HG03558 (cell line): ENCODE data around the gene MYH11.

ENCODE experiments used
- ATAC-seq: cut with Tn5 transposase; IDR thresholded peaks from one replicate; pipeline ENCODE4 v1.9.1; 2021; ENCODE audit warnings: moderate number of reproducible peaks; ENCODE audit not compliant: unreplicated experiment; ENCODE audit errors: extremely low read depth

The MYH11 gene

DNA sequence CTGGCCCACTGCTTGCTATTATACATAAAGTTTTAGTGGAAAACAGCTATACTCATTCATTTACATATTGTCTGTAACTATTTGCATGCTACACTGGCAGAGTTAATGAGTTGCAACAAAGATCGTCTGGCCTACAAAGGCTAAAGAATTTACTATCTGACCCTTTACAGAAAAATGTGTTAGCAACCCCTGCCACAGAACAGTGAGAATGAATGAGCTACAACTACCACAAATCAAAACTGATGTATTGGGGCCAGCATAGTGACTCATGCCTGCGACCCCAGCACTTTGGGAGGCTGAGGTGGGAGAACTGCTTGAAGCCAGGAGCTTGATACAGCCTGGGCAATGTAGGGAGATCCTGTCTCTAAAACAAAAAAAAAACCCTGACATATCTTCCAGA lies 92.7 kb downstream of the MYH11 start:
- no peak for ATAC-seq

DNA sequence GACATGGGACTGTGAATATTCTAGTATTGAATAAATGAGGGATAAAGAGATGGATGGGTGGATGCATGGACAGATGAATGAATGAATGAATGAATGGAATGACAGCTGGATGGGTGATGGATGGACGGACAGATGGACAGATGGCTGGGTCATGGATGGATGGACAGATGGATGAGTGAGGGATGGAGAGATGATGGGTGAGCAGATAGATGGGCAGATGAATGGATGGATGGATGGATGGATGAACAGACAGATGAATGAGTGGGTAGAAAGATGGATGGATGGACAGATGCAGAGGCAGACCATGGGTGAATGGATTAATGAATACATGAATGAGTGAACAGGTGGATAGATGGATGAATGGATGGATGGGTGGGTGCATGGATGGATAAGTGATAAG lies 96.7 kb downstream of the MYH11 start:
- ATAC-seq = no peak

DNA sequence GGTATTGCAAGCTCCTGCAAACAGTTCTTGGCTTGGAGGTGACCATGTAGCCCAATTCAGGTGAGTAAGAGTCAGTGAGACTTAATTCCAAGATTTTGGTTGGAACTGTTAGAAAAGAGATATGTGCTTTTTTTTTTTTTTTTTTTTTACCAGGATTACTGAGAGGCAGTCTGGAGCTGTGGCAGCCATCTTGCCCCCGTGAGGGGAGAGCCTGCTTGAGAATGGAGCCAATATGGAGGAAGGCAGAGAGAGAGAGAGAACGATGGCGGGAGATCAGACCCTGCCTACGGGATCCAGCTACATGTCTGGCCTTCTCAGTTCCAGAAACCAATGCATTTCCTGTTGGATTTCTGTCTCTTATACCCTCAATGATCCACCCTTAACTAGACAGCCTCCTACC lies 97.8 kb downstream of the MYH11 start:
- no peak for ATAC-seq

DNA sequence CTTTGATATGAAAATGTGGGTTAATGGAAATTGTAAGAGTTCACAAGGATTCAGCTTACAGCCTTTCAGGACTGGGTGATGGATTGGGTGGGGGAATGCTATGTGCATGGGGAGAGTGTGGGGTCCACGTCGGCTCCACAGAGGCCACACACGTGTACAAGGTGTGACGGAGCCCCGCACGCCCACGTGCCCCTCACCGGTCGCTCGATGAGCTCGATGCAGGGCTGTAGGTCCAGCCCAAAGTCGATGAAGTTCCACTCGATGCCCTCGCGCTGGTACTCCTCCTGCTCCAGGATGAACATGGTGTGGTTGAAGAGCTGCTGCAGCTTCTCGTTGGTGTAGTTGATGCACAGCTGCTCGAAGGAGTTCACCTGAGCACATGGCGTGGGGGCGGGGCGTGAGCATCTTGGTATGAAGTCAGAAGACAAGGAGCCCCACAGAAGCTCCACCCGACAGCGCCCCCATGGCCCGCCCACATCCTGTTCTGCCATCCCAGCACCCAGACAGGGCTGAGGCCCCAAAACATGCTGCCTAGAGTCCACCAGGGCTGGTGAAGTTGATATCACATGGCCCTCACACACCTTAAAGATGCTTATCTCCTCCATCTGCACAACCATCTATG lies 99.1 kb downstream of the MYH11 start:
- no peak for ATAC-seq

DNA sequence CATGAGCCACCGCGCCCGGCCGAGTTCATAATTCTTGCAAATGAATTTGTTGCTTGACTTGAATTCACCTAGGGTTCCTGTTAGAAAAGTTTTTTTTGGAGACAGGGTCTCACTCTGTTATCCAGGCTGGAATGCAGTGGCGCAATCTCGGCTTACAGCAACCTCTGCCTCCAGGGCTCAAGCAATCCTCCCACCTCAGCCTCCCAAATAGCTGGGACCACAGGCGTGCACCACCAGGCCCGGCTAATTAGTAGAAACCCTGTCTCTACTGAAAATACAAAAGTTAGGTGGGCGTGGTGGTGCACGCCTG lies 99.8 kb downstream of the MYH11 start:
- ATAC-seq = no peak

DNA sequence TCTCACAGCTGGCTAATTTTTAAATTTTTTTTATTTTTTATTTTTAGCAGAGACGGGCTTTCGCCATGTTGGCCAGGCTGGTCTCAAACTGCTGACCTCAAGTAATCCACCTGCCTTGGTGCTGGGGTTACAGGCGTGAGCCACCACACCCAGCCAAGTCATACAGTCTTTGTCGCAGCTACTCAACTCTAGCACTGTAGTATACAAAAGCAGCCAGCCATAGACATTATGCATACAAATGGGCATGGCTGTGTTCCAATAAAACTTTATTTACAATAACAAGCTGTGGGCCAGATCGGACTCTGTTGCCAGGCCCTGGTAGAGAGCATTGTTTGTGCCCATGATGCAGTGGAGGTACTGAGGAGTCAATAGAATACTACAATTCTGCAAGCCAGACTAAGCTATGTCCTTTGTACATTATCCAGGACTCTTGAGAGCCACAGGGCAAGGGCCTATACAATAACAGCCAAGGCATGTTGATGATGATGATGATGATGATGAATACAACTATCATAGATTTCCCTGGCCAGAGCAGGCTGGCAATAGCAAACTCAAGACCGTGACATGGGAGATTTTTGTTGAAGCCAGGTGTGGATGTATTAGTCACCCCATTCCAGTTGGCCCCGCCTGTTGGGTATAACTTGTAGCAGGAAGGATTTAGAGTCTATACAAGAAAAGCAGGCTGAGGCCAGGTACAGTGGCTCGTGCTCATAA lies 101.8 kb downstream of the MYH11 start:
- ATAC-seq = no peak

DNA sequence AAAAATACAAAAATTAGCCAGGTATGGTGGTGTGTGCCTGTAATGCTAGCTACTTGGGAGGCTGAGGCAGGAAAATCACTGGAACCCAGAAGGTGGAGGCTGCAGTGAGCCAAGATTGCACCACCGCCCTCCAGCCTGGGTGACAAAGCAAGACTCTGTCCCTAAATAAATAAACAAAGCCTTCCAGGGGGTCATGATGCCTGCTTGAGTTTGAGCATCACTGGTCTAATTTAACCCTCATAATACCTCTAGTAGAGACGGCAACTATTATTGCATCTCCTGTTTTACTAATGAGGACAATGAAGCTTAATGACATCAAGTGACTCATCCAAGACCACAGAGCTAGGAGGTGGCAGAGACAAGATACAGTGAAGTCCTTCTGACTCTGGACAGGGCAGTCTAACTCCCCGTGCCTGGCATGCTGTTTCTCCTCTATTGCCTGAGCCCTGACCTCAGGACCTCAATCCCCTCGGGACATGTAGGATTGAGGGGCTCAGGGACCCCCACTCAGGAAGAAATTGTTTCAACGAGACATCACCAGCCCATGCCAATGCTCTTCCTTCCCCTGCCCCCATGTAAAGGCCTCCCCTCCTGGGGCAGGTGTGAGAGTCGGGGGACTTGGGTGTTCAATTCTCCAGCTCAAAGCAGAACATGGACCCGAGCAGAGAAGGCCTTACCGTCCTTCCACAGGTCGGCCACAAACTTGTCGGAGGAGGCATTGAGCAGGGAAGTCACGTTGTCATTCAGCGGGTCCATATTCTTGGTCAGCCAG lies 103.9 kb downstream of the MYH11 start:
- no peak for ATAC-seq

DNA sequence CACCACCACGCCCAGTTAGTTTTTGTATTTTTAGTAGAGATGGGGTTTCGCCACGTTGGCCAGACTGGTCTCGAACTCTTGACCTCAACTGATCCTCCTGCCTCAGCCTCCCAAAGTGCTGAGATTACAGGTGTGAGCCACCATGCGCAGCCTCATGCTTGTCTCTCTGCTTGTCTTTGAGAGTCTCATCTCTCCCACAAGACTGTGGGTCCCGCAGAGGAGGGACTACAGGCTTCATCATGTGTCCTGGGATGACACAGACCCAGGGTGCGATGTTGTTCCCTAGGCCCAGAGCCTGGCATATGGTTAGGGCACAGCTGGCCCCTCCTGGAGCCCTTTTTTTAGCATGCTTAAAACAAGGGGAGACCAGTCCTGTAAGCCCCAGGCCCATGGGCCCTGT lies 104.9 kb downstream of the MYH11 start:
- no peak for ATAC-seq

DNA sequence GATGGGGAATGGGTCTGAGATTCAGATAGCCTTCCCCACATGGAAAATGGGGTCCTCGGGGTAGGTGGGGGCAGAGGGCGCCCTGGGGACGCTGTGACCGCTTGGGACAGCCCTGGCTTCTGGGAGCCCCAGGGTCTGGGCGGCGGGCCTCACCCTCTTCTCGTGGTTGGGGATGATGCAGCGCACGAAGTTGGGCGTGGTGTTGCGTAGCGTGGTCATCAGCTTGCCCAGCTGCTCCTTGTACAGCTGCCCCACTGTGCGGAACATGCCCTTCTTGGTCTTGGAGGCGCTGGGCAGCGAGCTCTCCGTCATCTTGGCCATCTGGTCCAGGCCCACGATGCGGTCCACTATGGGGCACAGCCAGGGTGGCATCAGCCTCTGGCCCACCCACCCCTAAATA lies 106.8 kb downstream of the MYH11 start:
- no peak for ATAC-seq

DNA sequence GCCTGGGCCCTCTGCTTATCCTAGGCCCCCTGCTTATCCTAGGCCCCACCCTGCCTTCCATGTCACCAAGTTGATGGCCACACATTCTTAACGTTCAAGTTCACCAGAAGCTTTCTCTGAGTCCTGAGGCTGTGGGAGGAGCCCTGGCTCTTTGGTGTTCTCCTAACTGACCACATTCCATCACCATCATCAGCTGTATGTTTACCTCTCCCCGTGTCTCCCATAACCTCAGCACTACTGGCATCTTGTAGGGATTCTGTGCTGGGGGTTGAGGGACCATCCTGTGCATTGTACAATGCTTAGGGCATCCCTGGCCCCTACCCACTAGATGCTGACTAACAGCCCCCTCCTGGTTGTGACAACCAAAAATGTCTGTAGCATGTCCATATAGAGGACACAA lies 107.5 kb downstream of the MYH11 start:
- ATAC-seq = no peak

DNA sequence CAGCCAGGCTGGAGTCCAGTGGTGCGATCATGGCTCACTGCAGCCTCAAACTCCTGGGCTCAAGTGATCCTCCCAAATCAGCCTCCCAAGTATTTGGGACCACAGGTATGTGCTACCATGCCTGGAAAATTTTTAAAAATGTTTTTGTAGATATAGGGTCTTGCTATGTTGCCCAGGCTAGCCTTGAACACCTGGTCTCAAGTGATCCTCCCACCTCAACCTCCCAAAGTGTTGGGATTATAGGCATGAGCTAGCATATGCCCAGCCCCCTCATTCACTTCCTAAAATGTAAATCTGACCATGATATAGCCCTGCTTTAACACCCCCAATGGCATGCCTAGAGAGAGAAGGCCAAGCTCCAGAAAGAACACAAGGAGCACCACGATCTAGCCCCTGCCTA lies 108.2 kb downstream of the MYH11 start:
- ATAC-seq = no peak

DNA sequence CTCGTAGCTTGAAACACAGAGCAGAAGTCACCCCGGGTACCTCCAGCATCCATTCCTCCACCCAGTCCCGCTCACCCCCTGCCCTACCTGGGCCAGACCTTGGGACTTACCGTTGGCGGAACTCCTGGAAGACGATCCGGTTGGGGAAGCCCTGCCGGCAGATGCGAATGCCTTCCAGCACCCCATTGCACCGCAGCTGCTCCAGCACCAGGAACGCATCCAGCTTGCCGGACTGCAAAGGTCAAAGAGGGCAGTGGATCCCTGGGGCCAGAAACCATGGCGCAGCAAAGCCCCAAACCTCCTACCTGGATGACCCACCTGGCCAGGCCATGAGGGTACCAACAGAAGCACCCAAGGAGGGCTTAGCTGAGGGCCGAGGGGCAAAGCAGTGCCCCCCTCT lies 108.9 kb downstream of the MYH11 start:
- ATAC-seq = no peak

DNA sequence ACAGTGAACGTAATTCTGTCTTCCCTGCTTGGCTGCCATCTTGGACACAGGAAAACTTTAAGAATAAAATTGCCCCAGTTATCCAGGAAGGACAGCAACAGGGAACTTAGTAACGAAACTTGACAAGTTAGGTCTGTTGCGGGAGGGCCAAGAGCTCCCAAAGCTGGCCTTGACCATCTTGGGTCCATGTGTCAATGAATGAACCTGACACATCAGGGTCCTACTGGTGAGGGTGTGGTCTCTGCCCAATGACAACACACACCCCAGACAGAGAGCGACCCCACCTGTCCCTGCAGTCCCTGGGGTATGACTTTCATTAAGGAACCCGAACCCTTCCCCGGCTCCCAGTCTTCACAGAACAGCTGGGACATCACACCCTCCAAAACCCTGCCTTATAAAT lies 110.5 kb downstream of the MYH11 start:
- no peak for ATAC-seq

DNA sequence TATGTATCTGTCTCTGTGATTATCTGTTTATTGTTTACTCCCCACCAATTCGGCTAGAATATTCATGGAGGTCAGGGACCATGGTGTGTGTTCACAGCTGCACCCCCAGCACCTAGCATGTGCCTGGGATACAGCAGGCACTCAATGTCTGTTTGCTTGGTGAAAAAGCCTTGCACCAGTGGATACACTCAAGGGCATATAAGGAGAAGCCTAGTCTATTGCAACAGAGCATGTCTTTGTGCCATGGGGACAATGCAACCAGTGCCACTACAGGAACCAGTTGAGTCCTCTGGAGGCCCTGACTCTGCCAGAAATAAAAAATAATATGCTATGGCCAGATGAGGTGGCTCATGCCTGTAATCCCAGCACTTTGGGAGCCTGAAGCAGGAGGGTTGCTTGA lies 113.2 kb downstream of the MYH11 start:
- ATAC-seq = no peak

DNA sequence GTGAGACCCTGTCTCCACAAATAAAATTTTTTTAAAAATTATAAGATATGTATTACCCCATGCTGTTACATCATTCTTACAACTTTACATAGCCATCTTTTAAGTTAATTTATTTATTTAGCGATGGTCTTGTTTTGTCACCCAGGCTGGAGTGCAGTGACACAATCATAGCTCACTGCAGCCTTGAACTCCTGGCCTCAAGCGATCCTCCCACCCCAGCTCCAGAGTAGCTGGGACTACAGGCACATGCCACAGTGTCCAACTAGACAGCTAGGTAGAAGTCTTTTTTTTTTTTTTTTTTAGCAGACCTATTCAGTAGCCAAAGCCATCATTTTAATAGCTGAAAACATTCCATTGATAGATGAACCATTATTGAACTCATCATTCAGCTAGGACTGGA lies 114.1 kb downstream of the MYH11 start:
- ATAC-seq = no peak

DNA sequence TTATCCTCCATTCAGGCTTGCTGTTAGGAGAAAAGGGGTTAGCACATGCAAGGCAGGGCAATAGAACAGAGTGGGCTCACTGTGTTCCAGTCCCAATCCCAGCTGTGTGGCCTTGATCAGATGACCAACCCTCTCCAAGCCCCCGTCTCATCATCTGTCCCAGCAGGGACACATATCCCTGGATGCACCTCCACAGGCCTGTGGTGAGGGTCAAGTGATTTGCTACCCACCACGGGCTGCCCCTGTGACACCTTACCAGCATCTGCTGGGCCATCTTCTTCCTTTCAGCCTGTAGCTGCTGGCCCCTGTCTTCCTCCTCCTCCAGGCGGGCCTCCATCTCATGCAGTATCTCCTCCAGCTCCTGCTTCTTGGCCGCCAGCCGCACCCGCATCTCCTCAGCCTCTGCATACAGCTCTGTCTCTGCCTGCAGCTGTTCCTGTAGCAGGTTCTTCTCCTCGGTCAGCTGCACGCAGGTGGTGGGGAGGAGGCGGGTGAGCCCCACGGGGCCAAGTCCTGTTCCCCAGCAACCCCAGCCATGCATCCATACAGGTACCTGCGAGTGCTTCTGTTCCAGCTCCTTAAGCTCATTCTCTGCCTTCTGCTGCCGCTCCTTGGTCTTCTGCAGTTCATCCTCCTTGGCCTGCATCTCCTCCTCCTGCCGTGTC lies 115.5 kb downstream of the MYH11 start:
- ATAC-seq = no peak

DNA sequence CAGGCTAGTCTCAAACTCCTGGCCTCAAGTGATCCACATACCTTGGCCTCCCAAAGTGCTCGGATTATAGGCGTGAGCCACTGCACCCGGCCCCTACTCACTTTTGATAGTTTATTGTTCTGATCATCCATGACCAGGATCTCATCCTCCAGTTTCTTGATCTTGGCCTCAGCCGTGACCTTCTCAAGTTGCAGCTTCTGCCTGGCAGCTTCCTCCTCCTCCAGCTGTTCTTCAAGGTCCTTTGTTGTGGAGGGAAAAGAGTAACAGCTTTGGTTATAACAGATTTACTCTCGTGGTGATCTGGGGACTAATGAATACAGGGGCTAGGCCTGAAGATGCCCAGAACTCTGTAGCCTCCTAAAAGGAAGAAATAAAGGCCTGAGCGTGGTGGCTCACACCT lies 116.9 kb downstream of the MYH11 start:
- no peak for ATAC-seq

DNA sequence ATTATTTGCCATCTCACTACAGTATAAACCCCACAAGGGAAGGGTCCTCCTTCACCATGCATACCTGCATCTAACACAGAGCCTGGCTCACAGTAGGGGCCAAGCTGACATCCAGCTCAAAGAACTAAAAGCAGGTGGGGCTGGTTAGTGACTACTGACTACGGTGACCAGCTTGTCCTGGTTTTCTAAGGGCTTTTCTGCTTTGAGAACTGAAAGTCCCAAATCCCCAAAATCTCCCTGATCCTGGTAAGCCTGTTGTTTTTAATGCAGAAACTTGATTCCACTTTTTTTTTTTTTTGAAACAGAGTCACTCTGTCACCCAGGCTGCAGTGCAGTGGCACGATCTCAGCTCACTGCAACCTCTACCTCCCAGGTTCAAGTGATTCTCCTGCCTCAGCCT lies 117.4 kb downstream of the MYH11 start:
- ATAC-seq = no peak

DNA sequence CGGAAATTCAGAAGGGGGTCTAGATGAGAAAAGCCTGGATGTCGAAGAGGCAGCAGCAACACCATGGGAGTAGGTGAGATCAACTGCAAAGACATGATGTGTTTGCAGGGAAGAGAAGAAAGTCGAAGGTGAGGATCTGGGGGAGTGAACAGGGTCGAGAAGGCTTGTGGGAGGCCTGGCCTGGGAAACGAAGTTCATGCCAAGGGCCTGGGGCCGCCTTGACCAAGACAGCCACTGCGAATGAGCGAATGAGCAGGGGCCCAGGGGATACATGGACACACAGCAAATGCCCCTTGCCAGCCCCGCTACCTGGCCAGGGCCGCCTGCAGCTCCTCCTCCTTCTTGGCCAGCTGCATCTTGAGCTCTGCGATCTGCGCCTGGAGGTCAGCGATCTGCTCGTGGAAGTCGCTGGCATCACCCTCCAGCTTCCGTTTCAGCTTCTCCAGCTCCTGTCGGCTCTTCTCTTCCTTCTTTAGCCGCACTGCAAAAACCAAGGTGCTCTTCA lies 119.6 kb downstream of the MYH11 start:
- ATAC-seq = no peak

DNA sequence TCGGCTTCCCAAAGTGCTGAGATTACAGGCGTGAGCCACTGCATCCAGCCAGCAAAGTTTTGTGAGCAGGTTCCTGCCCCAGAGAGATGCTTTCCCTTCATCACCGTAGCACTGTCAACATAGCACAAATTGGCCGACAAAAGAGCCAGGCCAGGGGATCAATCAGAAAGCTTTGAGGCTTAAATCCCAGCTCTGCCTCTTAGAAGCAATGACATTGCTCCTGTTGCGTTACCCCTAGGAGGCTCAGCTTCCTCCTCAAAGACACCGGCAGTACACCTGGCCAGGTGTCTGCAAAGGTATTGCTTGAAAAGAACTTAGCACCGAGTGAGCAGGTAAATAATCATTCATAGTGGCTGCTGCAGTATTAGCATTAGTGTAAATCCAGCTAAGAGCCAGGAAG lies 120.3 kb downstream of the MYH11 start:
- no peak for ATAC-seq

DNA sequence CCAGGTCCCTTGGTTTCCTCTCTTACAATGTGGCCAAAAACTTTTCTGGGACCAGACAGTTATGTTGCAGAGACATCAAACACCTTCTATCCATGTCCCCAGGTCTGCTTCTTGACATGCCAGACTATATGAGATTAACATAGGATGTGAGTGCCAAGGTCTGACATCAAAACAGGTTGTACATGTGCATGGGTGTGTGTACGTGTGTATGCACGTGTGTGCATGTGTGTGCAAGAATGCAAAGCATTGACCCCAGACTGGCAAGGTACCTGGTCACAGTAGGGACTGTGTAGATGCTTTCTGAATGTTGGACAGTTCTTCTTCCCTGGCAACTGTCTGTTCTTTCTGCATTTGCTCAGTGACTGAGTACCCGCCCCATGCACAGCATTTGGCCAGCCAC lies 121.2 kb downstream of the MYH11 start:
- ATAC-seq = no peak
